A673 (cell line): ENCODE measurements around the gene CEP44.

Experiments used
- CTCF ChIP-seq: fragments of 300-800, 200-600 bp; sonication (generic); conservative IDR thresholded peaks from 2 replicates; pipeline ENCODE4 v1.5.1; 2017; ENCODE audit warnings: low read depth, mild to moderate bottlenecking, antibody characterized with exemption, low read length, moderate library complexity, mixed read lengths
- EZH2 ChIP-seq: fragments of 200-600 bp; sonication (generic); IDR thresholded peaks from 2 replicates; pipeline ENCODE4 v1.6.1; 2017; ENCODE audit warnings: borderline replicate concordance, low read depth, mild to moderate bottlenecking, mixed read lengths, antibody characterized with exemption, low read length; ENCODE audit not compliant: poor library complexity, severe bottlenecking

- TF ChIP-seq EZH2 (no peak), CTCF (no peak)
These were observed 29.1 kb upstream of the CEP44 start for GRCh38 chr4:174254613-174255012.
